Right forelimb (tissue), 1 donor: ENCODE results near the gene UBA7.

Experiments
- DNase-seq: peaks from one replicate; pipeline ENCODE4 v3.0.0-alpha.2; 2018

UBA7 gene

DNA sequence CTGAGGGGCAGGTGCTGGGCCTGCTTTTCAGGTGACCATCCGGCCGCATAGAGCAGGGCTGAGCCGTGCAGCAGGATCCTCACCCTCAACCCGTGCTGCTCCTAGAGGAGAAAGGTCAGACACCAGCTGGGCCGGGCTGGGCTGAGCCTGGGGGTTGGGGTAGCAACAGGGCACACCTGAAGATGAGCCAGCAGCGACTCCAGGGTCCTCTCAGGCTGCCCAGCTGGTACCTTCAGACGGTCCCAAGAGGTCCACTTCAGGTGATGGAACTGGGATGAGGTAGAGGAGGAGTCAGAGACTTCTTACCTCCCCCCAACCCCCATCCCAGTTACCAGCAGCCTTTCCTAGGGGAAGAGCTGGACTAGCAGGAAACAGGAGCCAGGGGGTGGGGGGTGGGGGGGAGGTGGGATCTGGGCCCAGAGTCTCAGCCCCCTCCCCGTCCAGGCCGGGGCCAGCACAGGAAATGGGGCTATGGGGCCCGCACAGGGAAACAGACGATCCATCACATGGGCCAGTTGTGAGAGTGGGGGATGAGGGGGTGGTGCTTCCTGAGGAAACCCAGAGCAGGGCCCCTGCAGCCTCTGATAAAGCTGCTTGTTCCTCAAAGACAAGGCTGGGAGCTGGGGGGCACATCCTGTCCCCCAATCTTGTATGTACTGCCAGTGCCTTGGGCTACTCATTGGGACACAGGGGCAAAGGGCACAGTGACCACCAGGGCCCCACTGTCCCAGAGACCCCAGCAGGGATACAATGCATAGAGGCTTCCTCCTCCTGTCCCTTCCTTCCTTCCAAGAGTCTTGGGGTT, 7.7 kb downstream of the UBA7 start:
- peak; percentile 90 for DNase-seq

DNA sequence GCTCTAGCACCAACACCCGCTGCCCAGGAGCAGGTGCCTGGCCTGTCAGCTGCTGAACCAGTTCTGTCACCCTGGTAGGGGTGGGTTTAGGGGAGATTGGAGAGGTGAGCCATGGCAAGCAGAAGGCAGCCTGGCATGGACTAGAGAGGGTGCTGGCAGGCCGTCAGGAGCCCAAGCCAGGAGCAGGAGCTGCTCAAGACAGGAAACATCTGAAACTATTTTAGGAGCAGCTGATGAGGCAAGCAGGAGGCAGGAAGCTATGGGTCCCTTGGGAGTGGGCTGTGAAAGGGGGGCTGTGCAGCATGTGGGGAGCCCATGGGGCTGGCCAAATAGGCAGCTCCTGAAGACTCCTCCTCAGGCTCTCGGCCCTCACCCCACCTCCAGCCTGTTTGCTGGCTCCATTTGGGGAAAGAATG, 8.4 kb downstream of the UBA7 start:
- peak; percentile 89 for DNase-seq

DNA sequence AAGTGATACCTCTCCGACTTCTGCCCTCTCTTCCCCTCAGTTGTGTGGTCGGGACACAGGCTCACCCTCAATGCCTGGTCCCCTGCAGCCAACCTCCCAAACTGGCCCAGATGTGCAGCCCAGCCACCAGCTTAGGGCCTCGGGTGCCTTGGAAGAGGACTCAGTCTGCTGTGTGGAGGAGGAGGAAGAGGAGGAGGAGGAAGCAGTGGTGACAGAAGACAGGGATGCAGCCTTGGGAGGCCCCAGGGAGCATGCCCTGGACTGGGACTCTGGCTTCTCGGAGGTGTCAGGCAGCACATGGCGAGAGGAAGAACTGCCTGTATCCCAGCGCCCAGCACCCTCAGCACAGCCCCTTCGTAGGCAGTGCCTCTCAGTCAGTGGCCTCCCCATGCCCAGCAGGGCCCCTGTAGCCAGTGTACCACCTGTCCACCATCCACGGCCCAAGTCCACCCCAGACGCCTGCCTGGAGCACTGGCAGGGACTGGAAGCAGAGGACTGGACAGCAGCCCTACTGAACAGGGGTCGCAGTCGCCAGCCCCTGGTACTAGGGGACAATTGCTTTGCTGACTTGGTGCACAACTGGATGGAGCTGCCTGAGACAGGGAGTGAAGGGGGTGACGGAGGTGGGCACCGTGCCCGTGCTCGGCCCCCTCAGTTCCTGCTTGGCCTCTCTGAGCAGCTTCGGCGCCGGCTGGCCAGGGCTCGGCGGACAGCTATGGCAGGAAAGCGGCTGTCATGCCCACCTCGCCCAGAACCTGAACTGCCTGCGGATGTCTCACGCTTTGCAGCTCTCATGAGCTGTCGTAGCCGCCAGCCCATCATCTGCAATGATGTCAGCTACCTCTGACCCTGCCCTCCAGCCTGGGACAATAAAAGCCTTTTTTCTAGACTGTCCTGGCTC, 9.4 kb downstream of the UBA7 start:
- peak; percentile 60 for DNase-seq

DNA sequence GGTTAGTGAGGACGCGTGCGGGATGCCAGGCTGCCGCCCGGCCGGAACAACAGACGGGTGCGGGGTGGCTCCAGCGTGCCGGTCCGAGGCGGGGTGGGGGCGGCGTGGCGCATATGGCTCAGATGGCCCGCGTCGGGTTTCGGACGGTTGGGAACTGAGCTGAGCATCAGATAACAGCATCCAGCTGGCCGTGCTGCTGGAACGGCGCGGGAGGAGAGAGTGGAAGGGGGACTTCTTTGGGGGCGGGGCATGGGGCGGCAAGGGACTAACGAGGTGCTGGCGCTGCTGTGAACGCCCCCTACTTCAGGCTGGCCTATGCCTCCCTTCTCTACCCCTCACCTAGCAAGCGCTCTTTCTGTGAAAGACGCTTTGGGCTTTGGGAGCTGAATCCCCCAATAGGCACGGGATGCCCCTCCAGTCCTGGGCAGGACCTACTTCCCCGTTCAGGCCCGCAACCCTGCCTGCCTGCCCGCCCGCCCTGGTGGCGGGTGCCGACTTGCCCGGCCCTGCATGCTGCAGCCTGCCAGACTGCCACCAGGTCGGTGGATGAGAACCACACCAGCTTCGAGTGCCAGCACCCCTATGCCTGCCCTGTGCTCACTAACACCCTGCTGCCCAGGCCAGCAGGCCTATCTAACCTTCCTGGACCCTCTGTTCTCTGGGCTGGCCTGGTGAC, 10.2 kb downstream of the UBA7 start:
- DNase-seq: no peak

DNA sequence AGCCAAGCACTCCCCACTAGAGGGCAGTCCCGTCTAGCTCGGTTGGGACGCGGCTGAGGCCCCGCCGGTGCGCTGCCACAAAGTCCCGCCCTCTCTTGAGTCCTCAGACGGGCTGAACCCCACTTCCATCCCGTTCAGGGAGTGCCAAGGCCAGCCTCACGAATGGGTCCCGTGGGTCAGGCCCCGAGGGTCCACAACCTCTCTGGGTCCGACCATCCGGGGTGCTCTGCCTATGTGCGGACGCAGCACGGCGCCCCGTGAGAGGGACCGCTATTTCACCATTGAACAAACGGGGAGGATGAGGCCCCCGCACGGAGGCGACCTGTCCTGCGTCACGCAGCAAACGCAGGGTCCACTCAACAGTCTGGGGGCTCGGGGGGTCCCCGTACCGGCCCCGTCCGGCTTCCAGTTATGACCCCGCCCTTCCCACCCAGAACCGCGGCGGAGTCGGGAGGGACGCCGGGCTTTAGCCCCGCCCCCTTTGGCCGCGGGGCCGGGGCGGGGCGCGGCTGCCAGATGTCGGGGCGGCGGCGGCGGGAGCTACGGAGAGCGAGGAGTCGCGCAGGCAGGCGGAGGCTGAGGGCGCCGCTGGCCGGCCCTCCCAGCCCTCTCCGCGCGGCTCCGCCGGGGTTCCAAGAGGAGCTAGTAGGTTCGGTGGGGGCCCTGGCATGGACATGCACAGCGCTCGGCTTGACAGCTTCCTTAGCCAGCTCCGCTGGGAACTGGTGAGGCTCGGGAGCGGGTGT, 10.9 kb downstream of the UBA7 start, which contains the start of gene INKA1:
TSS of gene INKA1 (plus strand) at position 543 of the 746 bp plus-strand sequence. CDS start at position 675, 132 bp downstream.
- DNase-seq: peak; percentile 93

DNA sequence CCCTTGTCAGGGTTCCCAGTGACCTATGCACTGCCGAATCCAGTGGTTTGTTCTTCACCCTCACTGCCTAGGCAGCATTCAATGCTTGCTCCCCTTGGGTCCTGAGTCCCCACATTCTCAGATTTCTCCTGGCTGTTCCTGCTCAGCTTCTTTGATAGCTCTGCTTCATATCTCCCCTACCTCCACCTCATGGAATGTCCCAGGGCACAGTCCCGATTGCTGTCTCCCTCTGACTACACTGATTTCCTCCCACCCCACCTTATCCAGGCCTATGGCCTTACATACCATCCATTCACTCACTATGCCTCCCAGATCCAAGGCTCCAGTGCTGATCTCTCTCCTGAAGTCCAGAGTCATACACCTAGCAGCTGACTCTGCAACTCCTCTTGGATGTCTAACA, 12.6 kb downstream of the UBA7 start:
- no peak for DNase-seq

DNA sequence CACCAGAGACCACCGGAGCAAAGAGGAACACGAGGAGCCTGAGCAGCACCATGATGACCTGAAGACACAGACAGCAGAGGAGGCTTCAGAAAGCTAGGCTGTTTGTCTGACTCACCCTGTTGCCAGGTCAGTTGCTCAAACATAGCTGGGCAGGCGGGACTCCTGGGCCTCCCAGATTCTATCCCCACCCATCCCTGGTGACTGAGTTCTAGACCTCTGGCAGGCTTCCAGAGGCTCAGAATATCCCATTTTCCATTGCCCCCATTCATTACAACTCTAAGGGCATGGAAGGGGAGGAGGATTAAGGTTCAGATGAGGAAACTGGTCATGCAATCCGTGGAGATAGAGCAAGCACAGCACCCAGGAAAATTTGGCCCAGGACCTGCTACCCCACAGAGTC, 14.0 kb downstream of the UBA7 start, which contains the start of gene CDHR4:
TSS of gene CDHR4 (minus strand) at position 113 of the 400 bp plus-strand sequence. CDS start at position 52, 61 bp downstream.
- no peak for DNase-seq

DNA sequence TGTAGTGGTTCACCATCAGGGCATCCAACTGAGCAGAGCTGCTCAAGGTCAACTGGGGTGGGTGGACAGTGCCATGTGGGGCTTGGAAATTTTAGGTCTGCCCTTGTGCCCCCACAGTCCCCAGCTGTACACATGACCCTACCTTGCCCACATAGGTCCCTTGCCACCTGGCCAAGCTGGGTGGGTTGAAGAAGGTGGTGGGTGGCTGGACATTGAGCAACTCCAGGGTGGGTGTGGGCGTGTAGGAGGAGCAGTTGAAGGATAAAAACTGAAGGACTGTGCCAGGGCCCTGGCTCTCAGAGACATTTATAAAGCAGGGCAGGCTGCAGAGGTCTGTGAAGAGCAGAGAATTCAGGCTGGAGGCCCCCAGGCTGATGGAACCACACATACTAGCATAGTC, 14.6 kb downstream of the UBA7 start:
- no peak for DNase-seq

DNA sequence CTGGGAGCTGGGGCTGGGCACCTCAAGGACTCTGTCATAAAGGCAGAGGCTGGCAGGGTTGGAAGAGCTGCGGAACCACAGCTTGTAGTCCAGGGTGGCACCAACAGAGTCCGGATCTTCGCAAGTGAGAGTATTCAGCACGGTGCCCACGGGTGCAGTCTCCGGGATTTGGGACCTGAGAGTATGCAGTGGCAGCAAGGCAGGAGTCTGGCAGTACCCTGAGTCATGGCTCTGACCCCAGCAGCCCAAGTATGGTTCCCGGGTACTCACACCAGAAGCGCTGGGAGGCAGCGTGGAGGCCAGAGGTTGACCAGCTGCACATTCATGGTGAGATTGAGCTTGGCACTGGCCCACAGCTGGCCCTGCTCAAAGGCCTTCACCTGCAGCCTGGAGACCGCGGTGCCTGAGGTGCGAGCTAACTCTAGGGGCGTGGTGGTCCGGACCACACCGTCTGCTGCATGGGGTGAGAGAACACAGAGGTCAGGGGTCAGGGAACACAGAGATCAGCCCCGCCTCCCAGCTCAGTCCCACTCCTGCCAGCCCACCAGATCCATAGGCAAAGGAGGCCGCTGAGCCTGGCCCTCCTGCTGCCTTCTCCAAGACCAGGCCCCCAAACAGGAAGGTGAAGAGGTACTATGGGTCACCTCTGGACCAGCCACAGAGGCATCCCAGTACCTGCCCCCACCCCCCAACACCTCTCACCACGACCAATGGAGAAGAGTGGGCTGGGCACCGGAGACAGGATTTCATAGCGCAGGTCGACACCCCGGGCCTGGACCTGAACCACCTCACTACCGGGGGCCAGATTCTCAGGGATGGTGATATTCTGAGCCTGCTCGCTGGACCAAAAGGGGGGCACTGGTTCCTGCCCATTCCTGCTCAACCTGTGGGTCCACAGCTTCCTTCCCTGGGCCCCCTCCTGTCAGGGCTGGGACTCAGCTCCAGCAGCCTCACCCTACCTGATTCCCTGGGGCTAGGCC, 18.5 kb downstream of the UBA7 start:
- DNase-seq: no peak

DNA sequence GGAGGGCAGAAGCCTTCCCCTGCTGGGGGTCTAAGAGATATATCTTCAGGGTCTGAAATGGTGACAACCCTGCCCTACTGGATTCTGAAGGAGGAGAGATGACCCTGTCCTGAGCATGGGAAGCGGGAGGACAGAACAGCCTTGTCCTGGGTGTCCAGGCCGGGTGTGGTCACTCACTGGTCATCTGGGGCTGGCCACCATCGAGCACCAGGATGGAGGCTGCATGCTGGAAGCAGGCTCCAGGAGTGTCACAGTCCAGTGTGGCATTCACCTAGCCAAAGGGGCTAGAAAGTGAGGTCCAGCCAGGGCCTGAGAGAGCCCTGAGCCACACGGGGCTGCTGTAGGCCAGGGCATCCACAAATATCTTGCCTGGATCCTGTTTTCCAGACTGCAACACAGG, 19.3 kb downstream of the UBA7 start:
- no peak for DNase-seq

DNA sequence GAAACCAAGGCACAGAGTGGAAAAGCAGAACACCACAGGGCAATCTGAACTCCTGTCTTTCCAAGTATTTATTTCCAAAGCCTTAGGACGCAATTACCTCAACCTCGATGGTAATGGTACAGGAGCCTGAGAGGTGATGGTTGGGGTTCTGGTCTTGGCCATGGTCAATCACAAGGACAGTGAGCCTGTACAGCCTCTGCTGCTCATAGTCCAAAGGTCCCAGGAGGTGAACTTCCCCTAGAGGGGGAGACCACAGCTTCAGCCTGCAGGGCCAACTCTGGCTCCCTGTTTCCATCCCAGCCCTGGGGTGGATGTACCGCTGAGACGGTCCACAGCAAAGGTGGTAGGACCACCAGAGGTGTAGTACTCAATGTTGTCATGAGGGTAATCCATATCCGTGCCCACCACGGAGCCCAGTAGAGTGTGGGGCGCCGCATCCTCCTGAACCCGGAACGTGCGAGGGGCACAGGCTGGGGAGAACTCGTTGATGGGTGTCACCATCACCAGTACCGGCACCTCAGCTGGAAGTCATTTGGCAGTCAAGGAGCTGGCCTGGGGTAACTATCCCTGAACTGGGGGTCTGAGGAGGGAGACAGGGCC, 20.2 kb downstream of the UBA7 start:
- no peak for DNase-seq

DNA sequence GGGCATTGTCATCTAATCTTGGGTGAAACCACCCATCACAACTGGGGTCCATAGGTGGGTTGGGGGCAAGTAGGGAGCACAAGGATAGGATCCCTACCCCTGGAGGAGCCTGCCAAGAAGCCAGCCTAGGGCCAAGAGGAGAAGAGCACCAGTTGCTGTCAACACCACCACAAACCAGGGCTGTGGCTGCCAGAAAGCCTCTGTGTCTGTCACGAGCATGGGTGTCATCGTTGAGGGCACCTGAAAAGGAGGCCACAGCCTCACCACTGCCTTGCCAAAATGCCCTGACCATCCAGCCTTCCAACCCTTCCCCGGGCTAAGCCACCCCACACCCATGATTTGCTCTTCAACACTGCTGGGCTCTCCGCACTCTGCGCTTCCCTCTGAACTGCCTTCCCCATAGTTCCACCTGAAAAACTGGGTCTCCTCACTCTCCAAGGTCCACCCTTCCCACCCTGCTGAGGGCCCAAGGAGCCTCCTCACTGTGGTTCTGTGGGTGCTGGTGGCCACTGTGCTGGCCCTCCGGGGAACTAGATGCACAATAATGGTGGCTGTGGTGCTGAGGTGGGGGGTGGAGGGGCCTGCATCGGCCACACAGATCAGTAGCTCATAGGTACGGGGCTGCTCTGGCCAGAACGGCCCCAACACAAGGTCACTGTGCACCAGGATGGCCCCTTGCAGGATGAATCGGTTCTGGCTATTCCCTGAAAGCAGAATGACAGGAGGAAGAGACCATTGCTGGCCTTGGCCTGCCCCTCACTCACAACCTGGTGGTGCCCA, 21.2 kb downstream of the UBA7 start:
- no peak for DNase-seq

DNA sequence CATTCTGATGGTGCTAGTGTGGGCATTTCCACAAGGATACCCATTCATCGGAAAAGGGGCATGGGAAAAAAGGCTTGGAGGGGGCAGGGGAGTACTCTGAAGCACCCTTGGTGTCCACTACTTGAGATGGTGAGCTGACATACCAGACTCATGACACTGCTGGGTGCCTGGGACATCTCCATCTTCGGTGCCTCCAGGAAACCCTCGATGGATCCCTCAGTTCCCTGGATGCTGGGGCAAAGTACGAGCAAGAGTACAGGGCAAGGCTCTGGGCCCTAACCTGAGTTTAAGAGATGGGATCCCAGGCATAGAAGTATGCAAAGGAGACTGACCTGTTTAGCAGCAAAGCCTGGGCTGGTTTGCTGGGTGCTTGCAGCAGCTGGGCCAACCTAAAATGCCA, 22.2 kb downstream of the UBA7 start:
- DNase-seq: no peak

DNA sequence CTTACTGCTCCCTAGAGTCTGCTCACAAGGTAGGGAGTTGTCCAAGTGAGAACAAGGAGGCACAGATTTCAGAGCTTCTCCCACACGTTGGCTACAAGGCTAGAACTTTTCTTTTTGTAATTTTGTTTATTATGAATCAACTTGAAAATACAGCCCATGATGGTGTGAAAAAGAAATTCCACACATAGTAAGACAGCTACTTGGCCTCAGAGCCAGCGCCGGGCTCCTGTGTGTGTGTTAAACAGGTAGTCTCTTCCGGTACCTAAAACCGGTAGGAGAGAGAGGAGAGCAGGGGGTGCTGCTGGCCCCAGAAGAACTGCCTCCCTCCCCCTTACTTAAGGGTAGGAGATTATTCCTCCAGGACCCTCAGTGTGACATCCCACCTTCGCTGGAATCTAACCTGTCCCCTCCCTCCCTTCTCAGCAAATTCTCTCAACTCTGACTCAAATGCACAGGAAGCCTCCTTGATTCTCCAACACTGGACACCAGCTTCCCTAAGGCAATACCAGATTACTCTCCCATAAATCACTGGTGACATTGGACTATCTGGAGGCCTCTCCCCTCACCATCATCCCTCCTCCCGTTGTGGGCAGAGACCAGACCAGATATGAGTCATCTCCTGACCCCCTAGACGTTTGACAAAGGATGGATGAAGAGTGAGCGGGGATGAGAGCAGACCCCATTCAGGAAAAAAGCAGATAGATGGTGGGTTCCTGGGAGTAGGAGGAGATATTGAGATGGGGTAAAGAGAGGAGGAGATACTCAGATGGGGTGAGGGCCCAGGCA, 22.9 kb downstream of the UBA7 start:
- no peak for DNase-seq

DNA sequence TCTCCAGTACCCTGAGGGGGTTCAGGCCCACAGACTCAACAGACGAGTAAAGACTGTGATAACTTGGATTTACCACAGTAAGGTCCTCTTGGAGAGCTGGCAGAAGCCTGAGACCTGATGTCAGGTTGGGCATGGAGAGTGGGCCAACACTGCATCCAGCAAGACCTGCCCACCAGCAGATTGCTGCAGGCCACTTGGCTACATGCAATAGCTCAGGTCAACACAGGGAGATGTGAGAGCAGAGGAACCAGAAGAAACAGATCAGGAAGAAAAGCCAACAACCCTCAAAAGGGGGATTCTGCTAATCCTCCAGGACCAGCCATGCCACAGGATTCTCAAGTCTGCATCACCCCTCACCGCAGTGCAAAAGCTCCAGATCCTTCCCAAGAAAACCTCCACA, 25.7 kb downstream of the UBA7 start:
- no peak for DNase-seq

DNA sequence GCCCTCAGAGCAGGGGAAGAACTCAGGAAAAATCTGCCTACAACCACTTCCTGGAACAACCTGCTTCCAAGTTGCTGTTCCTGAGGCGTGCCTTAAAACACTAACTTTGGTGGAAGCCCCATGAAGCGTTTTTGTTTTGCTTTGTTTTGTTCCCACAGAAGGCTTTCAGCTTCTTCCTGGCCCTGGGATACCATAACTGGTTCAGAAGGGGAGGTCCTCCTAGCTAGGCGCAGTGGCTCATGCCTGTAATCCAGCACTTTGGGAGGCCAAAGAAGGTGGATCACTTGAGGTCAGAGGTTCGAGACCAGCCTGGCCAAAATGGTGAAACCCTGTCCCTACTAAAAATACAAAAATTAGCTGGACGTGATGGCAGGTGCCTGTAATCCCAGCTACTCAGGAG, 26.2 kb downstream of the UBA7 start:
- no peak for DNase-seq

DNA sequence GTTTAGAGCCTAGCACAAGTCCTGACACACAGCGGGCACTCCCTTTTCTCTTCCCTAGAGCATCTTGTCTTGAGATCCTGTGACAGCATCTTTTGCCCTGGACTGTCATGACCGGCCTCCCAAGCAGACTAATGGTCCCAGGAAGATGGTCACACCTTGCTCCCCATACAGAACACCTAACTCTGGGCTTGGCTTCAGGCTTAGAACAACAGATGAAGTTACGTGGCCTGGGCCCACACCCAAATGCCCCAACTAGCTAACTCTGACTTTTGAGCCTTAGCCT, 26.6 kb downstream of the UBA7 start:
- no peak for DNase-seq

DNA sequence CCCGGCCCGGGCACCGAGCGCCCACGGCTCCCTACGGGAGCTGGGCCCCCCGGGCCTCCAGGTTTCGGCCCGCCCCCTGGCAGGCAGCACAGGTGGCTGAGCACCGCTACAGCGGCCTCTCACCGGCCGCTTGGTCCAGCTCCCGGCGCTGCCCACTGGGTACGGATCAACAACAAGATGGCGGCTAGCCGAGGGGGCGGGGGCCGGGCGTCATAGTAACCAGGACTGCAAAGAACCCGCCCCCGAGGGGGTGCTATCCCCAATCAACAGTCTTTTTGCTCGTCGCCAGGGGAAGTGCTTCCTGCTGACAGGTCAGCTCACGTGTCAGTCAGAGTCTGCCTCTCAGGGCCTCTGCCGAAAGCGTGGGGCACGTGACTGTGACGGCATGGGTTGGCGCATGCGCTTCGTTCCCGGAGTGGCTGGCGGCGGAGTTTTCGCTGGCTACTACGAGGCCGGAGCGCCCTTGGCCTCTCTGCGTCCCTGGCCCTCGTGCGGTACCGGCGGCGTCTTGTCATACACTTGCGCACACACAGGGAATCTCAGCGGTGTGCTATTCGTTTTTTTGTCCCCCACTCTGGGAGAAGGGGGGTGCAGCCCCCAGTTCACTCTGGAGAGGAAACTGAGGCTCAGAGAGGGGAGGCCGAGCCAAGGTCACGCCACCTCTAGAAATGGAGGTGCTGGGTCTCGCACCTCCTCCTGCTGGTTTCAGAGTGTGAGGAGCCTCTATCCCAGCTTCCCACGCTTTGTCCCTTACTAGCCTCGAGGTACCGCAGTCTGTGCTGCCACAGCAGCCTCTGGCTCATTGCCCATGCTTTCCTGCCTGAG, 27.2 kb downstream of the UBA7 start, which contains the start of gene IP6K1:
TSS of gene IP6K1 (minus strand) at position 186 of the 825 bp plus-strand sequence. CDS start 38,502 bp downstream, outside the sequence.
- DNase-seq: peak; percentile 100
